Measurements from ENCODE around the gene LRIT1.
A peak's percentile ranks its signal among the peaks of the same experiment; 100 is the strongest.
"Not testable (repeated sequence)": the region's sequence is repeated elsewhere in the genome, so short reads cannot be mapped to it uniquely, and the experiment has no call there.

Gene LRIT1, protein sequence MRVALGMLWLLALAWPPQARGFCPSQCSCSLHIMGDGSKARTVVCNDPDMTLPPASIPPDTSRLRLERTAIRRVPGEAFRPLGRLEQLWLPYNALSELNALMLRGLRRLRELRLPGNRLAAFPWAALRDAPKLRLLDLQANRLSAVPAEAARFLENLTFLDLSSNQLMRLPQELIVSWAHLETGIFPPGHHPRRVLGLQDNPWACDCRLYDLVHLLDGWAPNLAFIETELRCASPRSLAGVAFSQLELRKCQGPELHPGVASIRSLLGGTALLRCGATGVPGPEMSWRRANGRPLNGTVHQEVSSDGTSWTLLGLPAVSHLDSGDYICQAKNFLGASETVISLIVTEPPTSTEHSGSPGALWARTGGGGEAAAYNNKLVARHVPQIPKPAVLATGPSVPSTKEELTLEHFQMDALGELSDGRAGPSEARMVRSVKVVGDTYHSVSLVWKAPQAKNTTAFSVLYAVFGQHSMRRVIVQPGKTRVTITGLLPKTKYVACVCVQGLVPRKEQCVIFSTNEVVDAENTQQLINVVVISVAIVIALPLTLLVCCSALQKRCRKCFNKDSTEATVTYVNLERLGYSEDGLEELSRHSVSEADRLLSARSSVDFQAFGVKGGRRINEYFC

GRCh38 chr10:84241185-84241790 is at the start of gene LRIT1:
LRIT1 (minus strand) TSS chr10:84241546; CDS start chr10:84241439, 107 bp downstream.
- no peak for DNase-seq (ENCODE audit: low read depth)
- no peak within 1 kb of the TSS for H3K4me3 ChIP-seq (ENCODE audit: low read depth, low read length)

DNA sequence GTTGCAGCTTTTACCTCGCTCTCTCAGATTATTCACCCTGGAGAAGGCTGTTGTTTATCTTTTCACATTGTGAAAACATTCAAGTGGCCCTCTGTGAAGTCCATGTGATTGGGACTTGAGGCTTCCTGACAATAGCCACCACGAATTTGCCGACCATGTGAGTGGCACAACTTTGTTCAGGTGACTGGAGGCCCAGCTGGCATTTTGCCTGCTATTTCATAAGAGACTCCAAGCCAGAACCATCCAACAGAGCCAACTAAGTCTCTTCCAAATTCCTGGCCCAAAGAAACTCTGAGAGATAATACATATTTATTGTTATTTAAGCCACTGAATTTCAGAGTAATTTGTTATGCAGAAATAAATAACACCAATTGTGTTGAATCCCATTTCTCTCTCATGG is 48.9 kb upstream of the LRIT1 start:
- H3K4me3 ChIP-seq (ENCODE audit: low read depth, low read length), result no peak overlapping the region
- DNase-seq (ENCODE audit: low read depth), result no peak

GRCh38 chr10:84289521-84290200 is 48.3 kb upstream of the LRIT1 start:
- no peak for DNase-seq (ENCODE audit: low read depth)
- H3K4me3 ChIP-seq (ENCODE audit: low read depth, low read length), result no peak overlapping the region

GRCh38 chr10:84288151-84288550 is 46.8 kb upstream of the LRIT1 start:
- H3K4me3 ChIP-seq (ENCODE audit: low read depth, low read length), result no peak overlapping the region
- DNase-seq (ENCODE audit: low read depth), result no peak

DNA sequence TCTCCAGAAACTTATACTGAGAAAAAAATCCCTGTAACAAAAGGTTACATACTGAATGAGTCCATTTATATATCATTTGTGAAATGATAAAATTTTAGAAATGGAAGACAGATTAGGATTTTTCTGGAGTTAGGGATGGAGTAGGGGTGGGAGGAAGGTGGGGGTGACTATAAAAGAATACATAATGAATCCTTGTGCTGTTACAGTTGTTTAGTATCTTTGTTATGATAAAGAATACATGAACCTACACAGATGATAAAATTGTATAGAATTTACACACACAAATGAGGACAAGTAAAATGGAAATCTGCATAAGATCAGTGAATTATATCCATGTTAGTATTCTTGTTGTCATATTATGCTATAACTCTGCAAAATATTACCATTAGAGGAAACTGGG is 45.3 kb upstream of the LRIT1 start:
- no peak for DNase-seq (ENCODE audit: low read depth)
- no peak overlapping the region for H3K4me3 ChIP-seq (ENCODE audit: low read depth, low read length)

- not testable (repeated sequence) for H3K4me3 ChIP-seq (ENCODE audit: low read depth, low read length); DNase-seq (ENCODE audit: low read depth)
Observed at GRCh38 chr10:84279876-84280475, 38.6 kb upstream of the LRIT1 start.

- DNase-seq (ENCODE audit: low read depth), result no peak
- no peak overlapping the region for H3K4me3 ChIP-seq (ENCODE audit: low read depth, low read length)
Observed at GRCh38 chr10:84270708-84271107, 29.4 kb upstream of the LRIT1 start.

- DNase-seq (ENCODE audit: low read depth), result peak; percentile 45
- no peak overlapping the region for H3K4me3 ChIP-seq (ENCODE audit: low read depth, low read length)
Observed at GRCh38 chr10:84269773-84270172, 28.4 kb upstream of the LRIT1 start.

DNA sequence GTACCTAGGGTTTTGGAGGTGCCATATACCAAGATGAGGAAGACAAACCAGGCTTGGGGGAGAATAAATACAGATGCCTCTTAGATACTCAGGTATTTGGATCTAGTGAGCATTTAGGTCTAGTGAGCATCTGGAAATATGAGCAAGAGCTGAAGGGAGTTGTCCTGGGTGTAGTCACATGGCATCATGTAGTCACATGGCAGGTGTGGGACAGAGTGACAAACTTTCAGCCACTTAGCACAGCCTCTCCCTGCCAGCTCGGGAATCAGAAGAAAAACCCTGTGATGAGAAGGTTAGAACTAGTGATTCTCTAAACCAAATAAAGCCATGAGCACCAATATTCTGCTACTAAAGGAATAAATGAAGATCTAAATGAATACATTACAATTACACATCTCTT is 27.8 kb upstream of the LRIT1 start:
- H3K4me3 ChIP-seq (ENCODE audit: low read depth, low read length), result no peak overlapping the region
- no peak for DNase-seq (ENCODE audit: low read depth)

- no peak overlapping the region for H3K4me3 ChIP-seq (ENCODE audit: low read depth, low read length)
- DNase-seq (ENCODE audit: low read depth), result peak; percentile 9
Observed at GRCh38 chr10:84267503-84268126, 26.3 kb upstream of the LRIT1 start.

- H3K4me3 ChIP-seq (ENCODE audit: low read depth, low read length), result no peak overlapping the region
- DNase-seq (ENCODE audit: low read depth), result peak; percentile 48
Observed at GRCh38 chr10:84265418-84265817, 24.1 kb upstream of the LRIT1 start.

DNA sequence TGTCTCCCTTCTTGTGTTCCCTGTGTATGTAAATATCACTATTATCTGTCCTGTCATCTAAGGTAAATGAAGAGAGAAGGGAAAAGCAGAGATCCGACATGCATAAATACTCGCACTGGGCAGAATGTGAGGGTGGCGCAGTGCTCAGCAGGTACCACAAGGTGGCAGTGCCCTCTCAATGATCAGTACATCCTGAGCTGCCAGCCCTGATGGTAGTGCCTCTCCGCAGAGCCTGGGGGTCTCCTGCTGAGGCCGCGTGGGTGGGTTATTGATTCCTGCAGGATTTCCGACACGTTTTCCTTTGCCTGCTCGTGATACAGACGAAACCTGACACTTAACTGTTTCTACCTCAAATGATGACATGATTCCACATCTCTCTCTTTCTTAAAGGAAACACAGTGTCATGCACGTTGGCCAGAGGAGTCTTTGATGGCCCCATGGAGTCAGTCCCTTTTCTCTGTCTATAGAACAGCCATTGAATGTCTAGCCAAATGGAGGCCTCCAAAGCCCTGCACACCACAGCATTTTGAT is 23.3 kb upstream of the LRIT1 start:
- no peak overlapping the region for H3K4me3 ChIP-seq (ENCODE audit: low read depth, low read length)
- peak; percentile 18 for DNase-seq (ENCODE audit: low read depth)

GRCh38 chr10:84263716-84264115 is 22.4 kb upstream of the LRIT1 start:
- H3K4me3 ChIP-seq (ENCODE audit: low read depth, low read length), result no peak overlapping the region
- no peak for DNase-seq (ENCODE audit: low read depth)

DNA sequence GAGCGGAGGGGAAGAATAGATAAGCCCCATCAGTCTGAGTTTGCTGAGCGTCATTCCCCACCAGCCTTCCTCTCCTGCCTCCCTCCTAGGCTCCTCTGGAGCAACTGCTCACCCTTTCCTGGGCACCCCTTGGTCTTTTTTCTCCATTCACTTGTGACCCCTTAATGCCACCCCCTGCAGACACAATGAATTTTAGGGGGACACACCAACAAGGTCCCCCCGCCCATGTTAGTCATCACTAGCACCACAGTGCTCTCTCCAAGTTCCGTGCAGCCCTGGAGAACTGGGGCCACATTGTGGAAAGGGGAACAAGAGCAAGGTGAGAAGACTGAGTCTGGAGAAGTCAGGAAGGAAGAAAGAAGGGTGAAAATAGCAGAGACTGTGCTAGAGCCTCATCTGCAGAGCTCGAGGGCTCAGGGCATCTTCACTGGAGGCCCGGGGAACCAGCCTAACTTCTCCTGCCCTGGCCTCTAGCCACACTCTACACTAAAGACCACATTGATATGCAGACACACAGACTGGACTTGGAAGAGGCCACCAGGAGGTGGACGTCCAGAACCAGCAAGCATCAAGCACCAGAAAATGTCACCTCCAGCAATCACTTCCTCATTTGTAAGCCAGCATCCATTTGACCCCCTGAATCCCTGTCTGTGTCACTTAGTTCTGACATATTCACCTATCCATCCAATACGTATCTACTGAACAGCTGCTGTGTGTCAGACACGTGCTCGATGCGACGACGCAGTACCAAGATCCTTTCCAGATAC is 21.0 kb upstream of the LRIT1 start:
- no peak overlapping the region for H3K4me3 ChIP-seq (ENCODE audit: low read depth, low read length)
- DNase-seq (ENCODE audit: low read depth), result no peak

DNA sequence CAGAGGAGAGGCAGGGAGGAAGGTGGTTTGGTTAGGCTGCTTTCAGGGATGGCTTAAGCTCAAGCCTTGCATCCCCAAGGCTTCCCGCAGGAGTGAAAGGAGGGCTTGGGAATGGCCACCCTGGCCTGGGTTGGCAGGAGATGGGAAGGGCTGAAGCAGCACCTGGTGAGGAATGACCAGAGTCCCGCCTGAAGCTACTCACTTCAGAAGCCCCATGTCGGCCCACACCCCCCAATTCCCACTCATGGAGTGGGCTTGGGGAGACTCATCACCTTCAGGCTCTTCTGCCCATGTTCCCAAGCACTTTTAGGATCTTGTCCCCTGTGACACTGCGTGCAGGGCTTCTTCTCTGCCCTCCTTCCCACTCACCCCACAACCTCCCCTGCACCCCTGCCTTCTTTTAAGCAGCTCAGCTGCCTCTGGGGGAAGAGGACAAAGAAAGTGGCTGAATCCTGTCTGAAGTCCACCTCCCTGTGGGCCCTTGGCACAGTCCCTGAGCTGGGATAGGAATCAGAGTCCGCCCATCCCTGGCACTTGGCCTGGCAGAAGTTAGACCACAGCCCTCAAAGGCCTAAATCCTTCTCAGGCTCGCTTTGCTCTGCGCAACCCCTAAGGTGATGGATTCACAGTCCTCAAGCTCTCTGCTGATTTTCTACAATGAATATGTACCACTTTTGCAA is 20.0 kb upstream of the LRIT1 start:
- DNase-seq (ENCODE audit: low read depth), result no peak
- no peak overlapping the region for H3K4me3 ChIP-seq (ENCODE audit: low read depth, low read length)

- no peak for DNase-seq (ENCODE audit: low read depth)
- no peak overlapping the region for H3K4me3 ChIP-seq (ENCODE audit: low read depth, low read length)
Observed at GRCh38 chr10:84258034-84258695, 16.8 kb upstream of the LRIT1 start.

DNA sequence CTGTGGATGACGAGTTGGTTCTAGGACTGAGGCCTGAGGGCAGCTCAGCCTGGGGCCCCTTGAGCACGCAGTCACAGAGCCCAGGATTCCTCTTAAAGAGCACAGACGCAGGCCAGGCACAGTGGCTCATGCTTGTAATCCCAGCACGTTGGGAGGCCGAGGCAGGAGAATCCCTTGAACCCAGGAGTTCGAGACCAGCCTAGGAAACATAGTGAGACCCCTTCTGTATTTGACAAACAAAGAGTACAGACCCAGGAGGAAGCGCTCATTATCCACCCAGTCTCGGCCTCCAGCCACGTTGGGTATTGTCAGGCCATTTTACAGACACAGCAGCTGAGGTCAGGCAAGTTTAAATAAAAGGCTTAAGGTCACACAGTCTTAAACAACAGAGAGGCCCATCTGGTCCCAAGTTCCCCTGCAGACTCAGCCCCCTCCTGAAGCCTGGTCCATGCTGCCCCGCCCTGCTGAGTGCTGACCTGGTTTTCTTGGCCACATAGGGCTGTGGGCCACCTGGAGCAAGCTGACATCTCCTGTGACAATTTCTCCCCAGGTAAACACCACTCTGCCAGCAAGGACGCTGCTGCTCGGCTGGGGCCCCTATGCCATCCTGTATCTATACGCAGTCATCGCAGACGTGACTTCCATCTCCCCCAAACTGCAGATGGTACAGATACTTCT is 16.1 kb upstream of the LRIT1 start:
- DNase-seq (ENCODE audit: low read depth), result no peak
- no peak overlapping the region for H3K4me3 ChIP-seq (ENCODE audit: low read depth, low read length)
